OCI-LY7 (cell line): ENCODE data around the gene PAPSS1.

Source experiments
- CTCF ChIP-seq: fragments of 200-600 bp; sonication (generic); conservative IDR thresholded peaks from 2 replicates; pipeline ENCODE4 v1.5.1; 2014; ENCODE audit warnings: mild to moderate bottlenecking, antibody characterized with exemption, low read length, moderate library complexity, mixed read lengths
- EZH2phosphoT487 ChIP-seq: fragments of 200-600 bp; sonication (generic); IDR thresholded peaks from 2 replicates; pipeline ENCODE4 v1.6.1; 2018; ENCODE audit warnings: low read depth, borderline replicate concordance, mild to moderate bottlenecking, mixed run types, antibody characterized with exemption, low read length, moderate library complexity, mixed read lengths

- TF ChIP-seq CTCF = no peak
- TF ChIP-seq EZH2phosphoT487 = no peak
These were observed 104.2 kb downstream of the PAPSS1 start for GRCh38 chr4:107615809-107616208.
